Activated T-cell treated with anti-CD3 and anti-CD28 coated beads, Interleukin-2, amount 50 U/mL, for 4 hours (primary cell): Measurements from ENCODE around the gene SEC31B. TPM values are rescaled to one million over a fixed set of nuclear protein-coding genes. Genes with fewer than 3 reads are reported as not detected.

Experiments used
- ATAC-seq, 2 donors: fragments of 200-7000 bp; cut with Tn5 transposase; one replicate each; pipeline ENCODE4 v1.10.0; 2021
- DNase-seq: peaks from one replicate; pipeline ENCODE4 v3.0.0-alpha.2; 2020
- H3K27me3 Mint-ChIP-seq: one replicate; pipeline ENCODE4 v1.8.0; 2021; ENCODE audit warnings: low read depth, mixed read lengths
- H3K36me3 Mint-ChIP-seq: one replicate; pipeline ENCODE4 v1.8.0; 2022; ENCODE audit warnings: mixed read lengths; ENCODE audit not compliant: insufficient read depth
- H3K4me1 Mint-ChIP-seq: one replicate; pipeline ENCODE4 v1.8.0; 2021; ENCODE audit warnings: low read depth, mixed read lengths
- H3K4me3 Mint-ChIP-seq: one replicate; pipeline ENCODE4 v1.8.0; 2021; ENCODE audit warnings: mild to moderate bottlenecking, moderate library complexity, mixed read lengths
- H3K9me3 Mint-ChIP-seq: one replicate; pipeline ENCODE4 v1.8.0; 2021; ENCODE audit warnings: mixed read lengths
- total RNA-seq, 3 donors: library from RNA; stranded (reverse); gene quantifications; one replicate each; pipeline ENCODE4 v1.2.1, GENCODE V29; 2021

SEC31B gene
- total RNA-seq, 3 donors from 2014 or later, result 6.2 to 7.6 (median 6.9) TPM

DNA sequence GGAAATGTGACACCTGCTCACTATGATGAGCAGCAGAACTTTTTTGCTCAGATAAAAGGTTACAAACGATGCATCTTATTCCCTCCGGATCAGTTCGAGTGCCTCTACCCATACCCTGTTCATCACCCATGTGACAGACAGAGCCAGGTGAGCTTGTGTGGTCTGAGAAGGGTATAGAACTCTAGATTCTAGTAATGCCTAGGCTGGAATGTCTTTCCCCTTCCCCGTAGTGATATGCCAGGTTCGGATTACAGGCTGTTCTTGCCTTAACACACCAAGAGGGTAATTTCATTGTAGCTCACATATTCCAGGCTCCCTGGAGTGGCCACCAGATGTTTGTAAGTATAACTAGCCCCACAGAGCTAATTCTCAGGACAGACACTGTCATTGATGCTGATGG, 25.3 kb upstream of the SEC31B start:
- Mint-ChIP-seq H3K4me1 (no peaks in the 10 kb centered on the region), H3K36me3 (peaks cover 53% of the 10 kb centered on the region), H3K27me3 (no peaks in the 10 kb centered on the region), H3K4me3 (no peak overlapping the region), H3K9me3 (no peaks in the 10 kb centered on the region)
- no peak for DNase-seq
- ATAC-seq, result no peak

DNA sequence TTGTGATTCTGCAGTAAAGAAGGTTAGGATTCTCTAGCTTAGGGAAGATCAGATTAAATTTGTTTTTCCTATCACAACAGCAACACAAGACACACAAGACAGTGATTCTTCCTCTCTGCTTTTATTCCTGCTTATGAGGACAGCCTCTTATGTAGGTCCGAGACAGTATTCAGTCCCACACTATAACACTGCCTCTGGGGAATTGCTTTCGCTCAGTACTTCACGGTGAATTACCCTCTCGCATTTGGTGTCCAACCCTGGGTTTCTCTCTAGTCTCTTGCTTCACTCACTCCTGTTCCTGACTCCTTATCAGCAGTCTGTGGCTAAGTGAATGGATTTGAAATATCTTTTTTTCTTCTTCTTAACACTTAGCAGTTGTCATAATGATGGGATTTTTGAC, 17.8 kb upstream of the SEC31B start:
- DNase-seq, result no peak
- peaks cover 5% of the 10 kb centered on the region for H3K4me1 Mint-ChIP-seq
- H3K27me3 Mint-ChIP-seq, result no peaks in the 10 kb centered on the region
- no peak overlapping the region for H3K4me3 Mint-ChIP-seq
- H3K9me3 Mint-ChIP-seq, result no peaks in the 10 kb centered on the region
- no peak for ATAC-seq
- H3K36me3 Mint-ChIP-seq, result peaks cover 27% of the 10 kb centered on the region

DNA sequence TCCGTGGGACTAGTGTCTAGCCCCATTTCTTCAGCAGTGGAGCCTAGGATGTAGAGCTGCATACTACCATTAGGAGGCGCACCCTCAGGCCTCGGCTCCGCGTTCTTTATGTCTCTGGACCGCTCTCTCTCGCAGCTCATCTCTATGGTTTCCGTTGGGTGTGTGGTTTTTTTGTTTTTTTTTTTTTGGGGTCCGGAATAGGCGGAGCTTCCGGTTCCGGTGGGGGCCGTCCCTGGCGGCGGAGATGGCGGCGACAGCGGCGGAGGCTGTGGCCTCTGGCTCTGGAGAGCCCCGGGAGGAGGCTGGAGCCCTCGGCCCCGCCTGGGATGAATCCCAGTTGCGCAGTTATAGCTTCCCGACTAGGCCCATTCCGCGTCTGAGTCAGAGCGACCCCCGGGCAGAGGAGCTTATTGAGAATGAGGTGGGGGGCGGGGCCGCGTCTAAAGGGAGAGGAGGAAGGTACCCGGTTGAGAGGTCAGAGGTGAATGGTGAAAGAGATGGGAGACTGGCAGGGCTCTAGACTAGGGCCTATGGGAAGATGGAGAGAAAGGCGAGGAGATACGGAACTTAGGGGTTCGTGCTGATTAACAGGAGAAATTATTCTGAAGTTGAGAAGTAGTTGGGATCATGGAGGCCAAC, 16.2 kb upstream of the SEC31B start, which contains the start of gene HIF1AN:
HIF1AN (plus strand) TSS at position 229 of the 639 bp plus-strand sequence; CDS start at position 245, 16 bp downstream.
- Mint-ChIP-seq H3K36me3 (peaks cover 23% of the 10 kb centered on the region), H3K4me1 (peaks cover 7% of the 10 kb centered on the region), H3K27me3 (no peaks in the 10 kb centered on the region), H3K9me3 (no peaks in the 10 kb centered on the region), H3K4me3 (no peak within 1 kb of the TSS)
- DNase-seq (peak; percentile 81), ATAC-seq (peak; percentile 99)

DNA sequence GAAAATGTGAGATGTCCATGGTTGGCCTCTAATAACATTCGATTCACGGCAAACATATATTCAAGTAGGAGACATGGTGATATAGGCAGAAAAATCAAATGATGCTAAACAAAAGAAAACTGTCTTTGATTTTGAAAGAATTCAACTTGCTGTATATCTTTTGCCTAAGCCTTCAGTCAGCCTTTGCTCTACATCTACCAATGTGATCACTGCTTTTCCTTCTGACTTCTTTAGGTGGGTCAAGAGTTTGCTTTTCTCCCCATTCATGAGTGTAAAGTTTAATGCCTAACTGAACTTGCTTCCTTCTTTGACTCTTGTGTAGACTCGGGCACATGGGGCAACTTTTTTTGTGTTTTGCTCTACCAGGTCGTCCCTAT, 15.7 kb upstream of the SEC31B start:
- H3K4me3 Mint-ChIP-seq, result no peak overlapping the region
- H3K4me1 Mint-ChIP-seq, result peaks cover 9% of the 10 kb centered on the region
- DNase-seq (no peak), ATAC-seq (peak; percentile 8 to 25)
- peaks cover 18% of the 10 kb centered on the region for H3K36me3 Mint-ChIP-seq
- H3K27me3 Mint-ChIP-seq, result no peaks in the 10 kb centered on the region
- H3K9me3 Mint-ChIP-seq, result no peaks in the 10 kb centered on the region

DNA sequence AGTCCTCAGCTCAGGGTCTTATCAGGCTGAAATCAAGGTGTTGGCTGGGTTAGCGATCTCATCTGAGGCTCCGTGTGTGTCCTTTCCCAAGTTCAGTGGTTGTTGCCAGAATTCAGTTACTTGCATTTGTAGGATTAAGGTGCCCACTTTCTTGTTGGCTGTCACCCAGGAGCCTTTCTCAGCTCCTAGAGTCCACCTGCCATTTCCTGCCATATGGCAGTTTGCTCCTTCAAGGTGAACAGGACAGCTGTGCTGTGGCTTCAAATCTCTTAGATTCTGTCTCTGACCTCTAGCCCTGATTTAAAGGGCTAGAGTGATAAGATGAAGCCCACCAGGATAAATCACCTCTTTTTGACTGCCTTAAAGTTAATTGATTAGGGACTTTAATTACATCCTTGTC, 15.1 kb upstream of the SEC31B start:
- no peaks in the 10 kb centered on the region for H3K27me3 Mint-ChIP-seq
- H3K4me3 Mint-ChIP-seq, result no peak overlapping the region
- ATAC-seq (no peak), DNase-seq (no peak)
- no peaks in the 10 kb centered on the region for H3K9me3 Mint-ChIP-seq
- H3K36me3 Mint-ChIP-seq, result peaks cover 16% of the 10 kb centered on the region
- peaks cover 14% of the 10 kb centered on the region for H3K4me1 Mint-ChIP-seq

DNA sequence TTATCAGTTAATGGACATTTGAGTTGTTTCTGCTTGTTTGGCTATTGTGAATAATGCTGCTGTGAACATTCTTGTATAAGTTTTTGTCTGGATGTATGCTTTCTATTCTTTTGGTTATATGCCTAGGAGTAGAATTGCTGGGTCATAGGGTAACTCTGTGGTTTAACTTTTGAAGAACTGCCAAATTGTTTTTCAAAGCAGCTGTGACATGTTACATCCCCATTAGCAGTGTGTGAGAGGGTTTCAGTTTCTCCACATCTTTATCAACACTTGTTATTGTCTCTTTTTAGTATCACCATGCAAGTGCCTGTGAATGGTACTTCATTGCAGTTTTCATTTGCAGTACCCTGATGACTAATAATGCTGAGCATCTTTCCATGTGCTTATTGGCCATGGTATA, 12.1 kb upstream of the SEC31B start:
- H3K4me3 Mint-ChIP-seq, result no peak overlapping the region
- no peaks in the 10 kb centered on the region for H3K9me3 Mint-ChIP-seq
- DNase-seq (no peak), ATAC-seq (peak in 1 of 2 donors; percentile 9)
- H3K36me3 Mint-ChIP-seq, result peaks cover 8% of the 10 kb centered on the region
- H3K4me1 Mint-ChIP-seq, result peaks cover 30% of the 10 kb centered on the region
- no peaks in the 10 kb centered on the region for H3K27me3 Mint-ChIP-seq

DNA sequence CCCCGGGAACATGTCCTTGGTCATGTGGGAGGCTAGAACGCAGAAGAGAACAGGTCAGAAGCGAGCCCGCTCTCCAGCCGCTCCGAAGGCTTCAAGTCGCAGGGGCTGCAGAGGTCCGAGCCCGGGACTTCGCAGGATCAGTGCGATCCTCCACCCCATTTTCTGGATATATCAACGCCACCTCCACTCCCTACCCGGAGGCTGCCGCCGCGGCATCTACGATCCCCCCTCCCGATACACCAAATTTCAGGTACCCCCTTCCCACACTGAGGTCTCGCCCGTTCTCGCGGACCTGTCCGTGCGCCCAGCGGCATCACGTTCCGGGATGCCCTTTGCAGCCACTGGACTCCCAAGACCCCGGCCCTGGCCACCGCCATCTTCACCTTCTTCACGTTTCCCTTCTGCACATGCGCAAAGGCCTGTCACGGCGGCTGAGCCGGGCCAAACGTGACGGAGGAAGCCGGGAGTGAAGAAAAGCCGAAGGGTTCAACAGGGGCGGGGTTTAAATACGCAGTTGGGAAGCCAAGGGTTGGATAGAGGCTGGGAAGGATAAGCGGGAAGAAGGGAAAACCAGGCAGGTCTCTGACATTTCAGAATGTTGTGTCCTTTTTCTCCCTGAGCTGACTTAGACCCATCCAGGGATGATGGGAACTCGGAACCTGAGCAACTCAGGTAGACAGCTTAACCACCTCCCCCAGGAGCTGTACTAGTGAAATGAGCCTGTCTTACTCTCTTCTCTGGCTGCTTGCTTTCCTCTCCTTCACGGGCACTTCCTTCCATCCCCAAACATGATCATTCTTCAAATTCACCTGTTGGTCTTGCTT, 10.0 kb upstream of the SEC31B start, which contains the start of gene NDUFB8:
NDUFB8 (minus strand) TSS at position 397 of the 824 bp plus-strand sequence; CDS start at position 377, 20 bp downstream.
- DNase-seq, result peak; percentile 82

DNA sequence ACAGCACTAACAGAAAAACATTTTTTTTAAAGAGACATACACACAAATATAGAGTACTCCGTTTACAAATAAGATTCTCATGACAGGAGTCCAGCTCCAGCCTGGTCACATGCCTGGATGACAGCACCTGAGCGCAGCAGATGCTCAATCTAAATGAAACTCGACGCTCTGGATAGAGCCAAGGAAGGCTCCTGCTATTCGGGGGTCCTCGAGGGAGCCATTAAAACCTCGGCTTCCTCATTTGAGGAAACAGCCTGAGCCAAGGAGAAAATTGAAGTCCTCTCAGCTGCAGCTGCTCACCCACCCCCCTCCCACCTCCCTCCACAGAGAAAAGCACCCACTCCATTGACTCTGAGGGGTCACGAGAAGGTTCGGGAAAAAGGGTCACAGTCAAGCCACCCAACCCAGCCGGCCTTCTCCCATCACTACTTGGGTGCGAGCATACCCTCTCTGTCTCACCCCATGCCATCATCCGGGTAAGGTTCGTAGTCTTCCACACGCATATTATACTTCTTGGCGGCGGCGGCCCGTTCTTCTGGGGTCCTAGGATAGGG, 9.3 kb upstream of the SEC31B start:
- peak overlapping the region; percentile 100 for H3K4me3 Mint-ChIP-seq
- DNase-seq (no peak), ATAC-seq (peak; percentile 25 to 33)
- H3K36me3 Mint-ChIP-seq, result peaks cover 19% of the 10 kb centered on the region
- no peaks in the 10 kb centered on the region for H3K9me3 Mint-ChIP-seq
- H3K27me3 Mint-ChIP-seq, result no peaks in the 10 kb centered on the region
- peaks cover 36% of the 10 kb centered on the region for H3K4me1 Mint-ChIP-seq

More for the DNA sequence above, 10.0 kb upstream of the SEC31B start, which contains the start of gene NDUFB8:
- H3K4me3 Mint-ChIP-seq, result peak within 1 kb of the TSS; percentile 100
- H3K9me3 Mint-ChIP-seq, result no peaks in the 10 kb centered on the region
- peaks cover 36% of the 10 kb centered on the region for H3K4me1 Mint-ChIP-seq
- no peaks in the 10 kb centered on the region for H3K27me3 Mint-ChIP-seq
- ATAC-seq, result peak; percentile 74 to 85
- H3K36me3 Mint-ChIP-seq, result peaks cover 18% of the 10 kb centered on the region

DNA sequence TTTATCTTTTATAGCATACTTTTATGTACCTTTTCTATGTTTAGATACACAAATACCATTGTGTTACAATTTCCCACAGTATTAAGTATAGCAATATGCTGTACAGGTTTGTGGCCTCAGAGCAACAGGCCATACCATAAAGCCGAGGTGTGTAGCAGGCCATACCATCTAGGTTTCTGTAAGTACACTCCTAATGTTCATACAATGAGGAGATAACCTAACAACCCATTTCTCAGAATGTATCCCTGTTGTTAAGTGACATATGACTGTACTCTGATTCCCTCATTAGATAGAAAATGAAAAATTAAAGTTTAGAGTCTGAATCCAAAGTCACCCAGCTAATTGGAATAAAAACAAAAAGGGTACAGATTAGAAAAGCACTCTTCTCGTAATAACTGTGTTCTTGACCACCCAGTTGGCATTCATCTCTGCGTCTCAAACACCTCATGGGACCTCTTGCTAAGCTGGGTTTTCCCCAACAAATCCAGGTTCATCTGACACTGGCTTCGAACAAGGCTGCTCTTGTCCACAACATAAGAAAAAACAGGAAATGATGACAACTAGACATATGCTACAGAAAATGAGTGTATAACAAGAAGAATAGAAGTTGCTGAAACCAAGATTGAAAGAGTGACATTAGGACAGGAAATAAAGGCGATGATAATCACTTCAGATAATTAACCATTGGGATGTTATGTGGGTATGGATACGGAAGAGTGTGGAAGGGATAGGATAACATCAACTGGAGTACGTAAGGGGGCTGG, 8.6 kb upstream of the SEC31B start:
- Mint-ChIP-seq H3K9me3 (no peaks in the 10 kb centered on the region), H3K4me1 (peaks cover 38% of the 10 kb centered on the region), H3K27me3 (no peaks in the 10 kb centered on the region), H3K4me3 (peak overlapping the region; percentile 100), H3K36me3 (peaks cover 22% of the 10 kb centered on the region)
- ATAC-seq (peak; percentile 39 to 64), DNase-seq (no peak)

DNA sequence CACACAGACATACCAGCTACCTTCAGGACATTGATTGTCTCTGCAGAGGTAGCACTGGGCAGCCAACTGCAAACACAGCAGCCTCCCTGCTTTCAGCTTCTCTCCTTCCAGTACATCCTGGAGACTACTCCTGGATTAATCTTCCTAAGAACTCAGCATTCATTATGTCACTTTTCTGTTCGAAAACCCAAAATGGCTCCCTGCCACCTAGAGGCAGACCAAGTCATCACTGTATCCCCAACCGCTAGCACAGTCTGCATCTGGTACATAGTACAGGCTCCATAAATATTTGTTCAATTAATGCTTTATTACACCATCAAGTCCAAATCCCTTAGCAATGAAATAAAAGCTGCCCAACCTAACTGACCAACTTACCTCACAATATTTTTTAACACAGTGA, 5.0 kb upstream of the SEC31B start:
- H3K9me3 Mint-ChIP-seq, result no peaks in the 10 kb centered on the region
- H3K27me3 Mint-ChIP-seq, result no peaks in the 10 kb centered on the region
- peaks cover 28% of the 10 kb centered on the region for H3K4me1 Mint-ChIP-seq
- H3K36me3 Mint-ChIP-seq, result peaks cover 22% of the 10 kb centered on the region
- DNase-seq (no peak), ATAC-seq (no peak)
- H3K4me3 Mint-ChIP-seq, result no peak overlapping the region

DNA sequence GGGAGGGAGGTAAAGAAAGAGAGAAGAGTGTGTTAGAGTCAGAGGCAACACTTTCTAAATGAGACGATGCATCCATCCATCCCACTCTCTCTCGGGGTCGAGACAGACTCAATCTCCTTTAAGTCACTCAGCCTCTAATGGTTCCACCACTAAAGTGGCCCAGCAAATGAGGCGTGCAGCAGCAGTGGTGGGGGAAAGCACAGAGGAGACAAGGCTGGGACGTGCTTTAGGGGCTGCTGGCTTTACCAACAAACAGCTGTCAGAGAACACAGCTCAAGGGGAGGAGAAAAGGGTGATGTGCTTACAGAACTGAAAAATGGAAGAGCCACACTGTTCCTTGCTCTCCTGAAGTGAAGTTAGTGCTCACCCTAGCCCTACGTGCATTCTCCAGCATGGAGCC, 4.5 kb upstream of the SEC31B start:
- Mint-ChIP-seq H3K4me3 (no peak overlapping the region), H3K27me3 (no peaks in the 10 kb centered on the region), H3K9me3 (no peaks in the 10 kb centered on the region), H3K36me3 (peaks cover 22% of the 10 kb centered on the region), H3K4me1 (peaks cover 27% of the 10 kb centered on the region)
- DNase-seq, result no peak
- ATAC-seq, result no peak

DNA sequence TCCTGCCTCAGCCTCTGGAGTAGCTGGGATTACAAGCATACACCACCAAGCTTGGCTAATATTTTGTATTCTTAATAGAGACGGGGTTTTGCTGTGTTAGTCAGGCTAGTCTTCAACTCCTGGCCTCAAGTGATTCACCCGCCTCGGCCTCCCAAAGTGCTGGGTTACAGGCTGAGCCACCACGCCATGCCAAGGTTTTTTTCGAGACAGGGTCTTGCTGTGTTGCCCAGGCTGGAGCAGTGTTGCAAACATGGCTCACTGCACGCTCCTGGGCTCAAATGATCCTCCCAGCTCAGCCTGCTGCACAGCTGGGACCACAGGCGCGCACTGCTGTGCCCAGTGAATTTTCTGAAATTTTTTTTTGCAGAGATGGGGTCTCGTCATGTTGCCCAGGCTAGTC, 3.3 kb upstream of the SEC31B start:
- H3K4me1 Mint-ChIP-seq, result peaks cover 27% of the 10 kb centered on the region
- H3K36me3 Mint-ChIP-seq, result peaks cover 17% of the 10 kb centered on the region
- ATAC-seq, result no peak
- no peak overlapping the region for H3K4me3 Mint-ChIP-seq
- DNase-seq, result no peak
- no peaks in the 10 kb centered on the region for H3K9me3 Mint-ChIP-seq
- H3K27me3 Mint-ChIP-seq, result no peaks in the 10 kb centered on the region

DNA sequence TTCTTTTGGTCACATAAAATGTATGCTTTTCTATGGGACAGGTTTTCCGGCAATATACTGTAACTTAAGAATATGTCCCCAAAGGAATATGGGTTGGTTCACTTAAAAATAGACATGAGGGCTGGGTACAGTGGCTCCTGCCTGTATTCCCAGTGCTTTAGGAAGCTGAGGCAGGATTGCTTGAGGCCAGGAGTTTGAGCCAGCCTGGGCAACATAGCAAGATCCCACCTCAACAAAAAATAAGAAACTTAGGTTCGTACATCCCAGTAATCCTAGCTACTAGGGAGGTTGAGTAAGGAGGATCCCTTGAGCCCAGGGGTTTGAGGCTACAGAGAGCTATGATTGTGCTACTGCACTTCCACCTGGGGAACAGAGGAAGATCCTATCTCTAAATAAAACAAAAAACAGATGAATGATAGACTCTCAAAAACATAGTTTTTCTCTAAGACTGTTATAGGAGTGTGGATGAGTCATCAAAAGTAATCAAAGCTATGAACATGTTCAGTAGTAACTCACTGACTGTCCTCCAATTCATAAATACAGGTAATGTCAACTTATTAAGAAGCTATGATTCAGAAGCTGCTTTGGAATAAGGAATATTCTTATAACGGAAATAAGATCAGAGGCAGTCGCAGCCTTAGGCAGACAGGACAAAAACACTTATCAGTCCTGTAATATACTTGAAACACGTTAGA, 2.6 kb upstream of the SEC31B start:
- no peak overlapping the region for H3K4me3 Mint-ChIP-seq
- H3K4me1 Mint-ChIP-seq, result peaks cover 20% of the 10 kb centered on the region
- H3K36me3 Mint-ChIP-seq, result peaks cover 17% of the 10 kb centered on the region
- ATAC-seq, result no peak
- no peaks in the 10 kb centered on the region for H3K9me3 Mint-ChIP-seq
- H3K27me3 Mint-ChIP-seq, result no peaks in the 10 kb centered on the region
- DNase-seq, result no peak
